SH-SY5Y (cell line): ENCODE results near the gene CCDC86.

Experiments used
- GATA2 ChIP-seq: IDR thresholded peaks from 2 replicates; pipeline ENCODE4 v1.6.1; 2011; ENCODE audit warnings: mild to moderate bottlenecking, low read depth, low read length
- GATA3 ChIP-seq: IDR thresholded peaks from 2 replicates; pipeline ENCODE4 v1.6.1; 2011; ENCODE audit warnings: low read depth, mild to moderate bottlenecking, low read length, moderate library complexity

- TF ChIP-seq GATA2 (no peak), GATA3 (no peak)
Observed at GRCh38 chr11:60895687-60896086, 53.8 kb downstream of the CCDC86 start.
